Measurements from ENCODE around the gene SORL1.

DNA sequence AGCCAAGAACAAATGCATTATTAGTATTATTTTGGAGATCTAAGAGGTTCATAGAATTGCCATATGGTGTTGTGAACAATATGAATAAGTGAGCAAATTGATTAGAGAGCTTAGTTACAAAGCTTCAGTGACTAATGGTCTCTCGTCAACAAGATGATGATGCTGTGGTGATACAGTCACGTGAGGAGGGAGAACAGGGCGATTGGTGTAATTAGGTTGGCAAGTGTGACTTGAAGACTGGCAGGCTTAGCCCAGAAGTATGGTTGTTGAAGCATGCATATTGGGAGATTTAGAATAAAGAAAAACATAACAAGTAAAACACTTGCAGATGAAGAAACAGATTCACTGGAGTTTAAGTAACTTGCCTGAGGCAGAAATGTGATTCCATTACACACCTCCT, 101.3 kb downstream of the SORL1 start:
- TF ChIP-seq GATA3 (IDR thresholded peaks at IDR 0.05; ENCODE audit: low read depth, low read length) (no peak), GATA2 (IDR thresholded peaks at IDR 0.05; ENCODE audit: low read depth, low read length) (no peak)
